Neural progenitor cell (in vitro differentiated cells): ENCODE results near the gene KCNMA1. TPM values are rescaled to one million over a fixed set of nuclear protein-coding genes. Genes with fewer than 3 reads are reported as not detected.

ENCODE experiments used
- DNase-seq: peaks from one replicate; pipeline ENCODE4 v3.0.0-alpha.2; 2016; ENCODE audit warnings: low spot score
- H2AFZ ChIP-seq: fragments of 200-600 bp; sonication (generic); replicated peaks from 2 replicates; pipeline ENCODE4 v1.6.1; 2016; ENCODE audit warnings: antibody characterized with exemption
- H3F3A ChIP-seq: fragments of 200-600 bp; sonication (generic); 2 replicates; pipeline ENCODE4 v1.6.1; 2016; ENCODE audit warnings: antibody characterized with exemption, low read depth
- H3K27ac ChIP-seq: fragments of 200-600 bp; sonication (generic); 2 replicates; pipeline ENCODE4 v1.5.1; 2016; ENCODE audit warnings: mild to moderate bottlenecking
- H3K27me3 ChIP-seq: fragments of 200-600 bp; sonication (generic); 2 replicates; pipeline ENCODE4 v1.6.1; 2016; ENCODE audit warnings: mild to moderate bottlenecking, moderate library complexity
- H3K36me3 ChIP-seq: fragments of 200-600 bp; sonication (generic); 2 replicates; pipeline ENCODE4 v1.5.1; 2016
- H3K4me1 ChIP-seq: fragments of 200-600 bp; sonication (generic); 2 replicates; pipeline ENCODE4 v1.6.1; 2016; ENCODE audit warnings: mixed run types
- H3K4me2 ChIP-seq: fragments of 200-600 bp; sonication (generic); 2 replicates; pipeline ENCODE4 v1.6.1; 2016
- H3K4me3 ChIP-seq: fragments of 200-600 bp; sonication (generic); 2 replicates; pipeline ENCODE4 v1.5.1; 2016
- H3K79me2 ChIP-seq: fragments of 200-600 bp; sonication (generic); 2 replicates; pipeline ENCODE4 v1.6.1; 2016; ENCODE audit warnings: low read depth
- H3K9ac ChIP-seq: fragments of 200-600 bp; sonication (generic); 2 replicates; pipeline ENCODE4 v1.6.1; 2016
- H3K9me3 ChIP-seq: fragments of 200-600 bp; sonication (generic); 2 replicates; pipeline ENCODE4 v1.5.1; 2016; ENCODE audit warnings: low read depth
- H4K20me1 ChIP-seq: fragments of 200-600 bp; sonication (generic); 2 replicates; pipeline ENCODE4 v1.6.1; 2016; ENCODE audit warnings: low read depth
- H3K27ac Mint-ChIP-seq: 3 replicates; pipeline ENCODE4 v1.8.0; 2021; ENCODE audit warnings: mixed read lengths
- H3K27me3 Mint-ChIP-seq: 2 replicates; pipeline ENCODE4 v1.8.0; 2022; ENCODE audit warnings: low read depth, mild to moderate bottlenecking, inconsistent platforms, moderate library complexity, mixed read lengths; ENCODE audit not compliant: insufficient read depth
- H3K36me3 Mint-ChIP-seq: 3 replicates; pipeline ENCODE4 v1.8.0; 2021; ENCODE audit warnings: mixed read lengths
- H3K4me1 Mint-ChIP-seq: 3 replicates; pipeline ENCODE4 v1.8.0; 2021; ENCODE audit warnings: mixed read lengths
- H3K4me3 Mint-ChIP-seq: 3 replicates; pipeline ENCODE4 v1.8.0; 2021; ENCODE audit warnings: mild to moderate bottlenecking, moderate library complexity, mixed read lengths
- H3K9me3 Mint-ChIP-seq: 3 replicates; pipeline ENCODE4 v1.8.0; 2020; ENCODE audit warnings: mixed read lengths
- CTCF ChIP-seq: fragments of 200-600 bp; sonication (generic); IDR thresholded peaks from 2 replicates; pipeline ENCODE4 v1.5.1; 2017; ENCODE audit warnings: antibody characterized with exemption, mild to moderate bottlenecking
- EZH2 ChIP-seq: fragments of 200-600 bp; sonication (generic); IDR thresholded peaks from 2 replicates; pipeline ENCODE4 v1.6.1; 2017; ENCODE audit warnings: antibody characterized with exemption, mild to moderate bottlenecking, moderate library complexity
- EZH2phosphoT487 ChIP-seq: fragments of 200-600 bp; sonication (generic); IDR thresholded peaks from 2 replicates; pipeline ENCODE4 v1.6.1; 2017; ENCODE audit warnings: antibody characterized with exemption
- total RNA-seq: library from RNA; depleted of rRNA; stranded (reverse); fragments of >200 nt; gene quantifications from 2 replicates; pipeline ENCODE4 v1.2.3, GENCODE V29; 2015; ENCODE audit warnings: low replicate concordance

The KCNMA1 gene
- total RNA-seq, 1 donor from 2014 or later: 2.4 TPM

GRCh38 chr10:77524281-77524711 lies 113.3 kb downstream of the KCNMA1 start:
- H3K9me3 Mint-ChIP-seq: no peaks in the 10 kb centered on the region
- no peak overlapping the region for H3K4me3 ChIP-seq
- no peaks in the 10 kb centered on the region for H3K36me3 Mint-ChIP-seq
- no peak overlapping the region for H3K4me2 ChIP-seq
- no peak overlapping the region for H3K27ac ChIP-seq
- H3K9ac ChIP-seq: no peak overlapping the region
- DNase-seq: no peak
- peaks cover 4% of the 10 kb centered on the region for H3K4me1 ChIP-seq
- no peaks in the 10 kb centered on the region for H3K9me3 ChIP-seq
- H3K4me1 Mint-ChIP-seq: peaks cover 34% of the 10 kb centered on the region
- TF ChIP-seq EZH2phosphoT487 (no peak), CTCF (no peak), EZH2 (no peak)
- no peaks in the 10 kb centered on the region for H4K20me1 ChIP-seq
- no peak overlapping the region for H3K4me3 Mint-ChIP-seq
- H2AFZ ChIP-seq: no peak overlapping the region
- H3K27me3 ChIP-seq: no peaks in the 10 kb centered on the region
- no peaks in the 10 kb centered on the region for H3K36me3 ChIP-seq
- H3K27me3 Mint-ChIP-seq: peaks cover 8% of the 10 kb centered on the region
- no peak overlapping the region for H3K27ac Mint-ChIP-seq
- no peaks in the 10 kb centered on the region for H3K79me2 ChIP-seq
- no peaks in the 10 kb centered on the region for H3F3A ChIP-seq

GRCh38 chr10:77522268-77522809 lies 115.3 kb downstream of the KCNMA1 start:
- no peaks in the 10 kb centered on the region for H4K20me1 ChIP-seq
- no peak for DNase-seq
- peaks cover 8% of the 10 kb centered on the region for H3K27me3 Mint-ChIP-seq
- no peak overlapping the region for H3K9ac ChIP-seq
- no peaks in the 10 kb centered on the region for H3K79me2 ChIP-seq
- no peaks in the 10 kb centered on the region for H3K9me3 Mint-ChIP-seq
- no peak overlapping the region for H3K27ac ChIP-seq
- no peak overlapping the region for H2AFZ ChIP-seq
- H3K27ac Mint-ChIP-seq: no peak overlapping the region
- H3K36me3 ChIP-seq: no peaks in the 10 kb centered on the region
- no peaks in the 10 kb centered on the region for H3K9me3 ChIP-seq
- H3K4me3 Mint-ChIP-seq: no peak overlapping the region
- peaks cover 4% of the 10 kb centered on the region for H3K4me1 ChIP-seq
- H3K4me2 ChIP-seq: no peak overlapping the region
- H3K4me3 ChIP-seq: no peak overlapping the region
- H3K36me3 Mint-ChIP-seq: no peaks in the 10 kb centered on the region
- no peaks in the 10 kb centered on the region for H3F3A ChIP-seq
- TF ChIP-seq EZH2phosphoT487 (no peak), CTCF (no peak), EZH2 (no peak)
- no peaks in the 10 kb centered on the region for H3K27me3 ChIP-seq
- peaks cover 29% of the 10 kb centered on the region for H3K4me1 Mint-ChIP-seq

- no peaks in the 10 kb centered on the region for H3K36me3 ChIP-seq
- DNase-seq: no peak
- H3K79me2 ChIP-seq: no peaks in the 10 kb centered on the region
- H4K20me1 ChIP-seq: no peaks in the 10 kb centered on the region
- H3K9me3 Mint-ChIP-seq: no peaks in the 10 kb centered on the region
- no peaks in the 10 kb centered on the region for H3K36me3 Mint-ChIP-seq
- peaks cover 8% of the 10 kb centered on the region for H3K27me3 Mint-ChIP-seq
- H3K4me1 Mint-ChIP-seq: peaks cover 16% of the 10 kb centered on the region
- H3K4me3 ChIP-seq: no peak overlapping the region
- no peak overlapping the region for H3K4me3 Mint-ChIP-seq
- no peak overlapping the region for H3K9ac ChIP-seq
- H3K27ac ChIP-seq: no peak overlapping the region
- no peak for TF ChIP-seq EZH2
- TF ChIP-seq EZH2phosphoT487: no peak
- no peak for TF ChIP-seq CTCF
- no peaks in the 10 kb centered on the region for H3F3A ChIP-seq
- H3K27me3 ChIP-seq: no peaks in the 10 kb centered on the region
- H3K9me3 ChIP-seq: no peaks in the 10 kb centered on the region
- H3K4me1 ChIP-seq: peaks cover 4% of the 10 kb centered on the region
- H2AFZ ChIP-seq: no peak overlapping the region
- no peak overlapping the region for H3K27ac Mint-ChIP-seq
- no peak overlapping the region for H3K4me2 ChIP-seq
Observed at GRCh38 chr10:77520995-77521394, 116.6 kb downstream of the KCNMA1 start.
